SJCRH30 (cell line): ENCODE results near the gene TCIRG1. TPM values are rescaled to one million over a fixed set of nuclear protein-coding genes. Genes with fewer than 3 reads are reported as not detected.
A peak's percentile ranks its signal among the peaks of the same experiment; 100 is the strongest.
"Not testable (repeated sequence)": the region's sequence is repeated elsewhere in the genome, so short reads cannot be mapped to it uniquely, and the experiment has no call there.

Experiments
- DNase-seq, 2 experiments: peaks; one replicate each; pipeline ENCODE4 v3.0.0-alpha.2; 2015 to 2020
- H3K27ac ChIP-seq: fragments of 250-450 bp; sonication (Bioruptor Pico); 2 replicates; pipeline ENCODE4 v1.5.1; 2020; ENCODE audit warnings: mild to moderate bottlenecking, moderate library complexity
- H3K27me3 ChIP-seq: fragments of 250-450 bp; sonication (Bioruptor Pico); 2 replicates; pipeline ENCODE4 v1.5.1; 2020; ENCODE audit warnings: mild to moderate bottlenecking, moderate library complexity
- H3K36me3 ChIP-seq: fragments of 250-450 bp; sonication (Bioruptor Pico); 2 replicates; pipeline ENCODE4 v1.5.1; 2020; ENCODE audit warnings: mild to moderate bottlenecking, moderate library complexity
- H3K4me1 ChIP-seq: fragments of 250-450 bp; sonication (Bioruptor Pico); 2 replicates; pipeline ENCODE4 v1.5.1; 2020; ENCODE audit warnings: mild to moderate bottlenecking, moderate library complexity
- H3K4me3 ChIP-seq: fragments of 250-450 bp; sonication (Bioruptor Pico); 2 replicates; pipeline ENCODE4 v1.5.1; 2020; ENCODE audit warnings: mild to moderate bottlenecking, moderate library complexity
- H3K9me3 ChIP-seq: fragments of 250-450 bp; sonication (Bioruptor Pico); replicated peaks from 2 replicates; pipeline ENCODE4 v1.5.1; 2020; ENCODE audit warnings: mild to moderate bottlenecking, moderate library complexity
- total RNA-seq: library from RNA; depleted of rRNA; stranded (reverse); fragments of >200 nt; shearing (Covaris generic); gene quantifications from 2 replicates; pipeline ENCODE4 v1.2.3, GENCODE V29; 2014; rRNA removed

The TCIRG1 gene
- total RNA-seq, 1 experiment from 2014 or later: 6.1 TPM

DNA sequence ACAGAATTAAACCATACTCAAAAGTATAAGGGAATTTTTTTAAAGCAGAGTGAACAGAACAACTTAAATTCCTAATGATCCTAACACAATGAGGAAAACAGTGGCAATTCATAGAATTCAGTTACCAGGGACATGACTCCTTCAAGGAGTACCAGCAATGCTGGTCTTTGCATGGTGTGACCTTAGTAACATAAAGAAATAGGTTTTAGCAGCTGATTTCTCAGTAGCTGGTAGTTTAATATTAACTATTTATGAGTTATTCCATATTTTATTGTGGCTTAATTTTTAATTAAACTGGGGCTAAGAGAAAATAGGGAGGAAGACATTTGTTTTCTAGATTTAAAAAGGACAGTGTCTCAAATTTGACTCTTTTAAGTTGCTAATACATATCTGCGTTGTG is 51.5 kb downstream of the TCIRG1 start:
- DNase-seq: no peak
- Histone ChIP-seq H3K4me3 (no peak overlapping the region), H3K9me3 (no peaks in the 10 kb centered on the region), H3K36me3 (no peaks in the 10 kb centered on the region), H3K27me3 (no peaks in the 10 kb centered on the region), H3K27ac (no peak overlapping the region), H3K4me1 (no peaks in the 10 kb centered on the region; the same call in 1 of the 2 replicates)

DNA sequence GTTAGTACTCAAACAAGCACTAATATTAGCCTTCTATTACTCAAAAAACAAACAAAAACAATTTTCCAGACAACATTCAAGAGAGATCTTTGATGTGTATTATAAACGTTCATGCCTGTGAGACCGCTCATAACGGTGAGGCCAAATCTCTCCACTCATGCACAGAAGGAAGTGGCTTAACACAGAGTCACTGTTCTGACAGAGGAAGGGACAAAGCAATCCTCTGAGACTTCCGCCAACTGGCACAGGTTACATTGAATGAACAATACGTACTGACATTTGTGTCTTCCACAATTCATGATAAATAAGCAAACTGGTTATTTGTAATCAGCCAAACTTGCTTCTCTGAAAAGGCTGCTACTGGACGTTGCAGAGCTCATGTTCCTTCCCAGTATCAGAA is 51.9 kb downstream of the TCIRG1 start:
- no peak for DNase-seq
- no peaks in the 10 kb centered on the region; the same call in 1 of the 2 replicates for H3K4me1 ChIP-seq
- H3K4me3 ChIP-seq: no peak overlapping the region
- no peaks in the 10 kb centered on the region for H3K36me3 ChIP-seq
- no peak overlapping the region for H3K27ac ChIP-seq
- H3K27me3 ChIP-seq: no peaks in the 10 kb centered on the region
- no peaks in the 10 kb centered on the region for H3K9me3 ChIP-seq

DNA sequence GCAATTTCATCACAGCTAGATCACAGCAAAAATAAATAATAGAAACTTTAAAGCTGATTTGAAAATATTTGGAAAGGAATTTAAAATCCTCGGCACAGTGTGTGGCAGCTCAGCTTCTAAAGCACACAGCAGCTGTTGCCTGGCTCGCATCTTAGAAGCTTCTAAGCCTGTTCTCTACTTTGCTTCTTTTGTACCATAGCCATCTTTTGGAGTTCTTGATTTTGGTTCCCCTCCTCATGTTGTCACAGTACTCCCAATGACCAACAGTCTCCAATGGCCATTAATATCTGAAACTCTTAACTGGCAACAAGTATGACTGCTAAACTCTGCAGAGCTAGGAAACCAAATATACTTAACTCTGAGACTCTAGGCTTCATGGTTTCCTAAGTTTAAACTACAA is 53.6 kb downstream of the TCIRG1 start:
- H3K27ac ChIP-seq: no peak overlapping the region
- no peaks in the 10 kb centered on the region for H3K36me3 ChIP-seq
- H3K4me3 ChIP-seq: no peak overlapping the region
- H3K27me3 ChIP-seq: no peaks in the 10 kb centered on the region
- no peaks in the 10 kb centered on the region; the same call in 1 of the 2 replicates for H3K4me1 ChIP-seq
- no peak for DNase-seq
- H3K9me3 ChIP-seq: no peaks in the 10 kb centered on the region

- H3K36me3 ChIP-seq, H3K27me3 ChIP-seq, H3K4me3 ChIP-seq, H3K9me3 ChIP-seq, H3K4me1 ChIP-seq, DNase-seq, H3K27ac ChIP-seq: not testable (repeated sequence)
Observed at GRCh38 chr11:68092946-68093345, 54.1 kb downstream of the TCIRG1 start.

DNA sequence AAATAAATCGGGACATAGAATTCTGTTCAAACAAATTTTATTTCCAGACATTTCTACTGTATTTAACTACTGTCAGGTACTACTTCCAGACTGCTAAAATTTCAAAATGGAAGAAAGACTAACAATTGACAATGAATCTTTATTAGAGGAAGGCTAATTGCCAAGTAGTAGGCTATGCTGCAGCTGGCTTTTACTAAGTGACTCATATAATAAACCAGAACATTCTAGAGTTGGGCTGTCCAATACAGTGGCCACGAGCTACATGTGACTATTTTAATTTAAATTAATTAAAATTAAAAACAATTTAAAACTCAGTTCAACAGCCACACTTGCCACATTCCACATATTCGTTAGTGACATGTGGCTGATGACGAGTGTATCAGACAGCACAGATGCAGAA is 54.7 kb downstream of the TCIRG1 start:
- Histone ChIP-seq H3K4me1 (no peaks in the 10 kb centered on the region; the same call in 1 of the 2 replicates), H3K36me3 (no peaks in the 10 kb centered on the region), H3K27ac (no peak overlapping the region), H3K9me3 (no peaks in the 10 kb centered on the region), H3K27me3 (no peaks in the 10 kb centered on the region), H3K4me3 (no peak overlapping the region)
- no peak for DNase-seq

- no peaks in the 10 kb centered on the region for H3K9me3 ChIP-seq
- H3K27me3 ChIP-seq: no peaks in the 10 kb centered on the region
- no peak overlapping the region for H3K4me3 ChIP-seq
- H3K4me1 ChIP-seq: peaks cover 17% of the 10 kb centered on the region
- no peak overlapping the region for H3K27ac ChIP-seq
- H3K36me3 ChIP-seq: no peaks in the 10 kb centered on the region
- DNase-seq: no peak
Observed at GRCh38 chr11:68096962-68097361, 58.1 kb downstream of the TCIRG1 start.

DNA sequence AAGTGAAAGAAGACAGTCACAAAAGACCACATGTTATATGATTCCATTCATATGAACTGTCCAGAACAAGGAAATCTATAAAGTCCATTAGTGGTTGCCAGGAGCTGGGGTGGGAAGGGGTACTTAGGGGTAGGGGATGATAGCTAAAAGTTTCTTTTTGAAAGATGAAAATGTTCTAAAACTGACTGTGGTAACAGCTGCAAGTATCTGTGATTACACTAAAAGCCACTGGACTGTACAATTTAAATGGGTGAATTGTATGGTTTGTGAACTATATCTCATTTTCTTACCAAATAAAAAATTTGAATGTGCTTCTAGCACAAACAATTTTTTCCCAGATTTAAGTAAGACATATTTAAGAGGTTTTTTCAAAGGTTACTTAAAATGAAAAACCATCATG is 60.2 kb downstream of the TCIRG1 start:
- Histone ChIP-seq H3K27ac (peak overlapping the region; percentile 15), H3K36me3 (no peaks in the 10 kb centered on the region), H3K9me3 (no peaks in the 10 kb centered on the region), H3K4me3 (no peak overlapping the region), H3K4me1 (peaks cover 17% of the 10 kb centered on the region), H3K27me3 (no peaks in the 10 kb centered on the region)
- DNase-seq: peak in 1 of 2 experiments; percentile 16

DNA sequence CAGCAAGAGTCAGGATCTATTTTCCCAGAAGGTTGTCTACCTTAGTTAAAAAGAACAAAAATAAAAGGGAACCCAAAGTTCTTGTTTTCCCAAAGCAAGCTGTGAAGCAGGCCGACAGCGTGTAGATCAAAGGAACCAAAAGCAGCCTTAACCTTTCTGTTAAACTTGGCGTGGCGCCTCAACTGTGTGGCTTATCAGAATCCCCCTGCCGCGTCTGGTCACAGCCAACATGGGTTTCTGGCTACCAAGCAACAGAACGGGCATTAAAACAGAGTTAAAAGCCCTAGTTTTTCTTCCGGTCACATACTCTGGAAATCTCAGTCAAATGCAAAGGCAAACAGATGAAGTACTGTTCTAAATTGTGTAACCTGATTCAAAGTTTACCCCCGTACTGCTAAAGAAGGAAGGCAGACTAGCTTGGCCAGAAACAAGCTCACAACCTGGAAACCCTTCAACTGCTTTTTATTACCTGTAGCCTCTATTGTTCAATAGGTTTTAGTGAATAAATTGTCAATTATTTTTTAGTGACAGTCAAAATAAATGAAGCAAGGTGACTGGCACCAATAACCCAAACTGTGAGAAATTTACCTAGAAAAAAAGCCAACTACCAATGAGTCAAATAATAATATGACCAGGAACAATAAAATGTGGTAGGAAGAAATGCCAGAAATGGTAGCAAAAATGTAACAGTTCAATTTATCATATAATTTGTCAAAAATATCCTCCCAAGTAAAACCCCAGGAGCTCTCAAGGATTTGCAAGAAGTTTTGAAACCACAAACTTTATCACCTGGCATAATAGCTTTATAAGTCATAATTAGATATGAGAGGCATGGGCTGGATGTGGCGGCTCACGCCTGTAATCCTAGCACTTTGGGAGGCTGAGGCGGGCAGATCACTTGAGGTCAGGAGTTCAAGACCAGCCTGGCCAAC is 60.9 kb downstream of the TCIRG1 start:
- Histone ChIP-seq H3K27me3 (no peaks in the 10 kb centered on the region), H3K9me3 (no peaks in the 10 kb centered on the region), H3K27ac (peak overlapping the region; percentile 15), H3K4me1 (peaks cover 17% of the 10 kb centered on the region), H3K36me3 (no peaks in the 10 kb centered on the region), H3K4me3 (no peak overlapping the region; the same call in 1 of the 2 replicates)
- peak; percentile 51 to 72 for DNase-seq

Other genes starting within 250 kb of the TCIRG1 start
- gene UNC93B1, start 34.9 kb upstream of the TCIRG1 start, total RNA-seq: not detected in 2 replicates
- gene ALDH3B1, start 28.7 kb upstream of the TCIRG1 start, total RNA-seq: 0.51 and 0.53 TPM in 2 replicates
- 77.7 and 103 TPM in 2 replicates for gene NDUFS8, start 8.3 kb upstream of the TCIRG1 start, total RNA-seq
- 32.6 and 37.1 TPM in 2 replicates for gene CHKA, start 82.4 kb downstream of the TCIRG1 start, total RNA-seq
- gene KMT5B, start 174.3 kb downstream of the TCIRG1 start, total RNA-seq: 26.6 and 31.4 TPM in 2 replicates
- 26.5 and 30.7 TPM in 2 replicates for gene C11orf24, start 232.9 kb downstream of the TCIRG1 start, total RNA-seq